Uterus (tissue), 4 donors: ENCODE measurements around the gene PPARG. TPM values are rescaled to one million over a fixed set of nuclear protein-coding genes. Genes with fewer than 3 reads are reported as not detected.
A peak's percentile ranks its signal among the peaks of the same experiment; 100 is the strongest.

Experiments used
- DNase-seq, 2 donors: peaks; one replicate each; pipeline ENCODE4 v3.0.0-alpha.2; 2019 to 2020
- H3K27ac ChIP-seq, 2 donors: fragments of 200-600 bp; sonication (generic); 1 replicate in 1 of 2; 2 replicates in 1 of 2; pipeline ENCODE4 v1.5.1; 2016 to 2018
- H3K27me3 ChIP-seq, 2 donors: fragments of 200-600 bp; sonication (generic); one replicate each; pipeline ENCODE4 v1.5.1; 2018 to 2019; ENCODE audit warnings: control low read depth in 1 of 2
- H3K36me3 ChIP-seq, 2 donors: fragments of 200-600 bp; sonication (generic); one replicate each; pipeline ENCODE4 v1.5.1; 2019; ENCODE audit warnings: control low read depth in 1 of 2
- H3K4me1 ChIP-seq, 2 donors: fragments of 200-600 bp; sonication (generic); one replicate each; pipeline ENCODE4 v1.5.1; 2018 to 2019; ENCODE audit warnings: control low read depth in 1 of 2
- H3K4me3 ChIP-seq, 2 donors: fragments of 200-600 bp; sonication (generic); 1 replicate in 1 of 2; 2 replicates in 1 of 2; pipeline ENCODE4 v1.5.1; 2018 to 2019; ENCODE audit warnings: mild to moderate bottlenecking in 1 of 2
- H3K9me3 ChIP-seq, 2 donors: fragments of 200-600 bp; sonication (generic); one replicate each; pipeline ENCODE4 v1.5.1; 2019; ENCODE audit warnings: control low read depth in 1 of 2
- POLR2A ChIP-seq, 2 donors: fragments of 450-650 bp; IDR thresholded peaks; one replicate each; pipeline ENCODE4 v1.6.1; 2016; ENCODE audit warnings: antibody characterized with exemption in 2 of 2, mild to moderate bottlenecking in 1 of 2, moderate library complexity in 1 of 2
- intact Hi-C: fragments of 100-400 bp; cut with DNase I; formaldehyde crosslinking; loops from one replicate; pipeline ENCODE4 v1.15.1; 2023; ENCODE audit warnings: low total_unique reads
- total RNA-seq, 4 donors: library from RNA; depleted of rRNA in 3 of 4; stranded (reverse); fragments of >200 nt in 3 of 4; gene quantifications; one replicate each; pipeline versions ENCODE4 v1.1.0 to v1.2.4, GENCODE V29; 2014 to 2023
- TF ChIP-seq, protein P1 (sequence below), 4 experiments: fragments of 200-600 bp in 2 of 4; fragments of 450-650 bp in 2 of 4; sonication (generic) in 2 of 4; IDR thresholded peaks; one replicate each; pipeline ENCODE4 v1.5.1; 2016 to 2019; ENCODE audit warnings: antibody characterized with exemption in 4 of 4, mild to moderate bottlenecking in 2 of 4, moderate library complexity in 1 of 4
- donor health status: DM: yes; HTN: yes; CAD: no.

PPARG gene
- total RNA-seq, 4 donors from 2014 or later: 5.1 to 29.1 (median 12.9) TPM

DNA sequence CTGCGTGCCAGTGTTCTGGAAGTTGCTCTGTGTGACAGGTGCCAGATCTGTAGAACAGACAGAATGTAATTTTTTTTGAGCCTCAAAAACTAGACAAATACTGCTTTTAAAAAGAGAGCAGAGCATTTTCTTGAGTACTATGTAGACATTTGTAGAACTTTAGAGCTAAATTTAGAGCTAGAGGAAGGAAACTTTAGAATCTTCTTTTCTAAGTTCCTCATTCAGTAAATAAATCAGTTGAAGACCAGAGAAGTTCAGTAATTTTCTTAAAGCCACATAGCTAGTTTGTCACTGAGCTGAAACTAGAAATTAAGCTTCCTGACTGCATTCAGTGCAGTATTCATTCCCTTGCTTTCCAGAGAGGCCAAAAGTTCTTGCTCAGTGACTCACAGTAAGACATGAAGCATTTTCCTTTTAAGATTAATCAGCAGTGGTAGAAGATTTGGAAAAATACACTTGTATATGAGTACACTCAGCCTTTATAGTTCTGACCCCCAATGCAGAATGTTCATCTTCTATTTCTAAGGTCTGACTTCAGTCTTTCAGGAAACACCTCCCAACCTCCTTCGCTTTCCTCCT lies 111.8 kb downstream of the PPARG start:
- no peak for DNase-seq
- Histone ChIP-seq H3K9me3 (no peaks in the 10 kb centered on the region), H3K4me1 (no peaks in the 10 kb centered on the region), H3K27me3 (no peaks in the 10 kb centered on the region), H3K27ac (no peak overlapping the region), H3K4me3 (no peak overlapping the region), H3K36me3 (no peaks in the 10 kb centered on the region)
- no peak for TF ChIP-seq POLR2A (IDR thresholded peaks at IDR 0.05)
- TF ChIP-seq, protein P1, sequence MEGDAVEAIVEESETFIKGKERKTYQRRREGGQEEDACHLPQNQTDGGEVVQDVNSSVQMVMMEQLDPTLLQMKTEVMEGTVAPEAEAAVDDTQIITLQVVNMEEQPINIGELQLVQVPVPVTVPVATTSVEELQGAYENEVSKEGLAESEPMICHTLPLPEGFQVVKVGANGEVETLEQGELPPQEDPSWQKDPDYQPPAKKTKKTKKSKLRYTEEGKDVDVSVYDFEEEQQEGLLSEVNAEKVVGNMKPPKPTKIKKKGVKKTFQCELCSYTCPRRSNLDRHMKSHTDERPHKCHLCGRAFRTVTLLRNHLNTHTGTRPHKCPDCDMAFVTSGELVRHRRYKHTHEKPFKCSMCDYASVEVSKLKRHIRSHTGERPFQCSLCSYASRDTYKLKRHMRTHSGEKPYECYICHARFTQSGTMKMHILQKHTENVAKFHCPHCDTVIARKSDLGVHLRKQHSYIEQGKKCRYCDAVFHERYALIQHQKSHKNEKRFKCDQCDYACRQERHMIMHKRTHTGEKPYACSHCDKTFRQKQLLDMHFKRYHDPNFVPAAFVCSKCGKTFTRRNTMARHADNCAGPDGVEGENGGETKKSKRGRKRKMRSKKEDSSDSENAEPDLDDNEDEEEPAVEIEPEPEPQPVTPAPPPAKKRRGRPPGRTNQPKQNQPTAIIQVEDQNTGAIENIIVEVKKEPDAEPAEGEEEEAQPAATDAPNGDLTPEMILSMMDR (IDR thresholded peaks at IDR 0.05): no peak
- intact Hi-C loops: no loop called here

DNA sequence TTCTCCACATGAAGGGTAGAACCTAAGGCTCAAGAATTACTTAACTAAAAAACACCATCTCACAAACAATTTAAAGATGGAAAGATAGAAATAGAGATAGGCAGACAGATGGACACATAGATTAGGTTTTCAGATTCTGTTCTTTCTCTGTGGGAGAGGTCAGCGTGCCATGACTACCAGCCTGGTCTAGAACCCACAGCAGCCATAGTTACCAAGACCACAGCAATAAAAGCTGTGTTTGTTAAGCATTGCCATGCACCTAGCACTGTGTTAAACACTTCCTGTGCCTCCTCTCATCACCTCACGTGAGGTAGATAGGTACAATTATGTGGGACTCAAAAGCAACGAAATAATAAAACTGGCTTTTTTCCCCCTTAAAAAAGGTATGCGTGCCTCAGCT lies 112.3 kb downstream of the PPARG start:
- TF ChIP-seq, protein P1 (IDR thresholded peaks at IDR 0.05): no peak
- TF ChIP-seq POLR2A (IDR thresholded peaks at IDR 0.05): no peak
- DNase-seq: no peak
- no peak overlapping the region for H3K27ac ChIP-seq
- no peaks in the 10 kb centered on the region for H3K36me3 ChIP-seq
- H3K4me3 ChIP-seq: no peak overlapping the region
- H3K27me3 ChIP-seq: no peaks in the 10 kb centered on the region
- H3K4me1 ChIP-seq: no peaks in the 10 kb centered on the region
- intact Hi-C loops: no loop called here
- no peaks in the 10 kb centered on the region for H3K9me3 ChIP-seq

DNA sequence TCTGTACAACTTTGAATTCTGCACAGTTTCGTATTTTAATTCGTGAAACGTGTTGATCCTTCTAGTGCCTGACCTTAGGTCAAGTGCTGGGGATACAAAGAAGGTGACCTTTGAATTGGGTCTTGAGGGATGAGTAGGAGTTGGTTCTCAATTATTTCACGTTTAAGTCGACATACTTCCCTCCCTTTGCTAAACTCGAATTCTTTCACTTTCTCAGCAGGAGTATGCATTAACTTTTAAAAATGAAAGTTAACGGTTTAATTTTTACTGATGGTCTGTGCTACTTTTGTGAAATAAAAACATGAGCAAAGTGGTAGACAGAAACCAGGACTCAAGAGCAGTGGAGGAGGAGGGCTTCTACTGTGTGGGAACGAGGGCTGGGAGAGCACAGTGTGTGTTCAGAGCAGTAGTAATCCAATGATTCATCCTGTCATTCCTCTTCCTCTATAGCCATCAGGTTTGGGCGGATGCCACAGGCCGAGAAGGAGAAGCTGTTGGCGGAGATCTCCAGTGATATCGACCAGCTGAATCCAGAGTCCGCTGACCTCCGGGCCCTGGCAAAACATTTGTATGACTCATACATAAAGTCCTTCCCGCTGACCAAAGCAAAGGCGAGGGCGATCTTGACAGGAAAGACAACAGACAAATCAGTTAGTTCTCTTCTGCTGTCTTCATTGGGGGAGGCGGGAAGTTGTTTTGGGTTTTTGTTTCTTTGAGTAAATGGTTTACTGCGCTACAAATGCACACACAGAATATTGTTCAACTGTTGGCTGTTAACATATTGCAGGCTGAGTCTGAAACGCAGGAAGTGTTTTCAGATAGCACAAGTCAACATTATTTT lies 116.8 kb downstream of the PPARG start:
- TF ChIP-seq POLR2A (IDR thresholded peaks at IDR 0.05): no peak
- TF ChIP-seq, protein P1 (IDR thresholded peaks at IDR 0.05): no peak
- H3K4me3 ChIP-seq: peak overlapping the region in 1 of 2 donors; percentile 13
- H3K27me3 ChIP-seq: no peaks in the 10 kb centered on the region
- no peaks in the 10 kb centered on the region for H3K36me3 ChIP-seq
- H3K27ac ChIP-seq: peak overlapping the region; percentile 60 to 83
- H3K9me3 ChIP-seq: no peaks in the 10 kb centered on the region
- intact Hi-C loops: no loop called here
- no peaks in the 10 kb centered on the region for H3K4me1 ChIP-seq
- DNase-seq: peak; percentile 90 to 96

DNA sequence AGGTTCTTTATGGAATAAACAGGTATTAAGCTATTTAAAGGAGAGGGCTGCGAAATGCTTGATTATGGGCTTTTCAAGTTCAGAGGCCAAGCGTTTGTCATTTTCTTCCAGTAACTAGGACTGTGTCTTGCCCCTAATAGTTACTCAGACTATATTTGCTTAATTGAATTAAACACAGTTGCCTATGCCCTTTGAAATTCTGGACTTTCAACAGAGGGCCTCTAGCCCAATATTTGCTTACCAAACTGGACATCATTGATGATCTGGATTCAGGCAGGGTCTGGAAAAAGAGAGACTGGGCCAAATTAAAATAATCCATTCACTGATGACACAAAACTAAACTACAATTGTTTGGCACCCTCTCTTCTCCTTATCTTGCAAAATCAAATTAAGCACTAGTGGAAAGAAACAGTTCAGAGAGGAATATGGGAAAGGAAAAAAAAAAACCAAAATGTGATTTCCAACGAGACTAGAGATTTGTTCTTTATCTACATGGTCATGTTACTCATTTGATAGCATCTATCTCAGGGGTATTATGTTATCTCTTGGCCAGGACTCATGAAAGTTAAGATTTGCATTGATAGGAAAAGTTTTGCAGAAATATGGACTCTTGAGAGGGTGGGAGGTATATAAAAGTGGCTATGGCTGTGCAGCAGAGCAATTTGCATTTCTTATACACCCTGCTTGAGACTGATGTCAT lies 120.3 kb downstream of the PPARG start:
- Histone ChIP-seq H3K27me3 (no peaks in the 10 kb centered on the region), H3K4me3 (no peak overlapping the region), H3K27ac (no peak overlapping the region), H3K4me1 (no peaks in the 10 kb centered on the region), H3K9me3 (no peaks in the 10 kb centered on the region), H3K36me3 (no peaks in the 10 kb centered on the region)
- TF ChIP-seq POLR2A (IDR thresholded peaks at IDR 0.05): no peak
- TF ChIP-seq, protein P1 (IDR thresholded peaks at IDR 0.05): no peak
- no peak for DNase-seq
- intact Hi-C loops: no loop called here
